Testis (tissue), 3 donors: ENCODE measurements around the gene LLGL2. TPM values are rescaled to one million over a fixed set of nuclear protein-coding genes. Genes with fewer than 3 reads are reported as not detected.

Source experiments
- DNase-seq: peaks from one replicate; pipeline ENCODE4 v3.0.0-alpha.2; 2019
- H3K27ac ChIP-seq, 2 donors: fragments of 200-600 bp; sonication (generic); one replicate each; pipeline ENCODE4 v1.5.1; 2019
- H3K27me3 ChIP-seq: fragments of 200-600 bp; sonication (generic); one replicate; pipeline ENCODE4 v1.5.1; 2019
- H3K36me3 ChIP-seq: fragments of 200-600 bp; sonication (generic); one replicate; pipeline ENCODE4 v1.5.1; 2017; ENCODE audit warnings: low read depth; ENCODE audit errors: missing control alignments
- H3K4me1 ChIP-seq: fragments of 200-600 bp; sonication (generic); one replicate; pipeline ENCODE4 v1.5.1; 2019
- H3K4me3 ChIP-seq, 2 donors: fragments of 200-600 bp; sonication (generic); one replicate each; pipeline ENCODE4 v1.5.1; 2017 to 2019
- H3K9me3 ChIP-seq: fragments of 200-600 bp; sonication (generic); one replicate; pipeline ENCODE4 v1.5.1; 2017
- CTCF ChIP-seq, 3 experiments: fragments of 450-650 bp in 2 of 3; fragments of 200-600 bp in 1 of 3; sonication (generic) in 1 of 3; IDR thresholded peaks; one replicate each; pipeline ENCODE4 v1.5.1; 2016 to 2019; ENCODE audit warnings: antibody characterized with exemption in 3 of 3, mild to moderate bottlenecking in 2 of 3, moderate library complexity in 1 of 3
- POLR2A ChIP-seq: fragments of 450-650 bp; IDR thresholded peaks from one replicate; pipeline ENCODE4 v1.6.1; 2017; ENCODE audit warnings: antibody characterized with exemption, mild to moderate bottlenecking, moderate library complexity
- WGBS, 2 donors: methylation state at CpG; one replicate each; pipeline ENCODE4 v1.1.5; 2018; 5-methylcytosine and 5-hydroxymethylcytosine counted together
- intact Hi-C: fragments of 100-400 bp; cut with DNase I; formaldehyde crosslinking; loops from one replicate; pipeline ENCODE4 v1.15.1; 2023; ENCODE audit warnings: low total_unique reads
- polyA plus RNA-seq: library from polyadenylated mRNA; stranded (reverse); fragments of 350-450 nt; fragmentation: Illumina TruSeq; extraction: RNeasy Lipid Tissue Mini Kit (QIAGEN cat#74804); gene quantifications from one replicate; pipeline ENCODE4 v1.2.3, GENCODE V29; 2014; ENCODE audit warnings: low read depth, low replicate concordance; ENCODE audit not compliant: insufficient read depth
- total RNA-seq, 2 donors: library from RNA; depleted of rRNA; stranded (reverse); fragments of >200 nt; gene quantifications; one replicate each; pipeline ENCODE4 v1.2.3, GENCODE V29; 2016

LLGL2 gene
- total and polyA plus RNA-seq, 3 donors from 2014 or later = 20.6 to 34.3 (median 22.9) TPM

GRCh38 chr17:75557852-75558665 is 32.6 kb downstream of the LLGL2 start:
- WGBS, 2 donors = 93 to 100% methylated on average over 1 to 18 of the region's 18 CpGs
- intact Hi-C loops = no loop called here
- H3K4me1 ChIP-seq = peaks cover 10% of the 10 kb centered on the region
- H3K27ac ChIP-seq = no peak overlapping the region
- no peaks in the 10 kb centered on the region for H3K9me3 ChIP-seq
- H3K36me3 ChIP-seq = no peaks in the 10 kb centered on the region
- TF ChIP-seq POLR2A (no peak), CTCF (IDR thresholded peaks at IDR 0.05) (no peak)
- DNase-seq = no peak
- H3K27me3 ChIP-seq = no peaks in the 10 kb centered on the region
- no peak overlapping the region for H3K4me3 ChIP-seq

GRCh38 chr17:75558666-75559530 is 33.4 kb downstream of the LLGL2 start:
- peaks cover 10% of the 10 kb centered on the region for H3K4me1 ChIP-seq
- no peaks in the 10 kb centered on the region for H3K27me3 ChIP-seq
- no peak overlapping the region for H3K4me3 ChIP-seq
- TF ChIP-seq CTCF (IDR thresholded peaks at IDR 0.05) (no peak), POLR2A (no peak)
- no peaks in the 10 kb centered on the region for H3K9me3 ChIP-seq
- 88 to 91% methylated on average over 34 to 36 of the region's 38 CpGs for WGBS, 2 donors
- no peak for DNase-seq
- H3K36me3 ChIP-seq = no peaks in the 10 kb centered on the region
- H3K27ac ChIP-seq = no peak overlapping the region
- intact Hi-C loops = no loop called here

- TF ChIP-seq CTCF (IDR thresholded peaks at IDR 0.05) (no peak), POLR2A (no peak)
- intact Hi-C loops = no loop called here
- Histone ChIP-seq H3K9me3 (no peaks in the 10 kb centered on the region), H3K4me3 (no peak overlapping the region), H3K27me3 (no peaks in the 10 kb centered on the region), H3K4me1 (peaks cover 10% of the 10 kb centered on the region), H3K36me3 (no peaks in the 10 kb centered on the region), H3K27ac (no peak overlapping the region)
- 84 to 89% methylated on average over 8 to 9 of the region's 9 CpGs for WGBS, 2 donors
- no peak for DNase-seq
These were observed 34.5 kb downstream of the LLGL2 start for GRCh38 chr17:75559958-75560533.

GRCh38 chr17:75561927-75562603 is 36.6 kb downstream of the LLGL2 start:
- WGBS, 2 donors = 61 to 76% methylated on average over 5 of the region's 5 CpGs
- intact Hi-C loops = no loop called here
- no peak for DNase-seq

More at GRCh38 chr17:75561927-75562603, 36.6 kb downstream of the LLGL2 start:
- H3K27ac ChIP-seq = no peak overlapping the region
- TF ChIP-seq CTCF (IDR thresholded peaks at IDR 0.05) = no peak
- TF ChIP-seq POLR2A = no peak
- no peak overlapping the region for H3K4me3 ChIP-seq
- peaks cover 10% of the 10 kb centered on the region for H3K4me1 ChIP-seq
- no peaks in the 10 kb centered on the region for H3K36me3 ChIP-seq
- H3K9me3 ChIP-seq = no peaks in the 10 kb centered on the region
- no peaks in the 10 kb centered on the region for H3K27me3 ChIP-seq
